D721Med (cell line): ENCODE results near the gene ERC2.

Source experiments
- DNase-seq: peaks from one replicate; pipeline ENCODE4 v3.0.0; 2011; ENCODE audit warnings: low spot score; ENCODE audit not compliant: insufficient read length
- FAIRE-seq: peaks from 2 replicates; lab custom pipeline; 2011; peaks lifted over from hg19 to GRCh38; lab: Jason Lieb, UNC
- TF ChIP-seq, protein P1 (sequence below): IDR thresholded peaks from 2 replicates; pipeline ENCODE4 v1.5.1; 2012; ENCODE audit warnings: mild to moderate bottlenecking, control low read depth; ENCODE audit not compliant: insufficient read depth; ENCODE audit errors: missing control alignments

The ERC2 gene

DNA sequence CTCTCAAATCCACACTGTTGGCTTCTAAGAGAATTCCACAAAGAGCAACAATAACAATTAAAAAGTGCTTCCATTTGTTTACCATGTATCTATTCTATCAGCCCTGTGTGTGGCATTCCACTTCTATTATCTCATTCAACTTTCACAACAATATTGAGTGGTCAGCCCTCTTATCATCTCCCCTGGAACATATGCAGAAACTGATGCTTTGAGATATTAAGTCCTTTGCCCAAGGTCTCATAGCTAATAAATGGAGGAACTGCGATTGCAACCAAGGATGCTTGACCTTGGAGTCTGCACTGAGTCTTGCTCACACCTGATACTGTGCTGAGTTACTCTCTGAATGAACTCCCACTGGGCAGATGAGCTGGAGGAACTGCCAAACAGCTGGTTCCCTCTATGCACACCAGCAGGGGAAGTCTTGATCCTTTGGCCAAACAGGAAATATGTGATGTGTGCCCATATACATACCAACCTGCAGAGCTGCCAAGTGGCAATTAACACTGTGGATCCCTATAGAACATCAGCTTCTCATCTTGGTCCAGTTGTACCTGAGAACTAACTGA lies 836.4 kb downstream of the ERC2 start:
- TF ChIP-seq, protein P1, sequence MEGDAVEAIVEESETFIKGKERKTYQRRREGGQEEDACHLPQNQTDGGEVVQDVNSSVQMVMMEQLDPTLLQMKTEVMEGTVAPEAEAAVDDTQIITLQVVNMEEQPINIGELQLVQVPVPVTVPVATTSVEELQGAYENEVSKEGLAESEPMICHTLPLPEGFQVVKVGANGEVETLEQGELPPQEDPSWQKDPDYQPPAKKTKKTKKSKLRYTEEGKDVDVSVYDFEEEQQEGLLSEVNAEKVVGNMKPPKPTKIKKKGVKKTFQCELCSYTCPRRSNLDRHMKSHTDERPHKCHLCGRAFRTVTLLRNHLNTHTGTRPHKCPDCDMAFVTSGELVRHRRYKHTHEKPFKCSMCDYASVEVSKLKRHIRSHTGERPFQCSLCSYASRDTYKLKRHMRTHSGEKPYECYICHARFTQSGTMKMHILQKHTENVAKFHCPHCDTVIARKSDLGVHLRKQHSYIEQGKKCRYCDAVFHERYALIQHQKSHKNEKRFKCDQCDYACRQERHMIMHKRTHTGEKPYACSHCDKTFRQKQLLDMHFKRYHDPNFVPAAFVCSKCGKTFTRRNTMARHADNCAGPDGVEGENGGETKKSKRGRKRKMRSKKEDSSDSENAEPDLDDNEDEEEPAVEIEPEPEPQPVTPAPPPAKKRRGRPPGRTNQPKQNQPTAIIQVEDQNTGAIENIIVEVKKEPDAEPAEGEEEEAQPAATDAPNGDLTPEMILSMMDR = no peak
- no peak for FAIRE-seq
- no peak for DNase-seq

DNA sequence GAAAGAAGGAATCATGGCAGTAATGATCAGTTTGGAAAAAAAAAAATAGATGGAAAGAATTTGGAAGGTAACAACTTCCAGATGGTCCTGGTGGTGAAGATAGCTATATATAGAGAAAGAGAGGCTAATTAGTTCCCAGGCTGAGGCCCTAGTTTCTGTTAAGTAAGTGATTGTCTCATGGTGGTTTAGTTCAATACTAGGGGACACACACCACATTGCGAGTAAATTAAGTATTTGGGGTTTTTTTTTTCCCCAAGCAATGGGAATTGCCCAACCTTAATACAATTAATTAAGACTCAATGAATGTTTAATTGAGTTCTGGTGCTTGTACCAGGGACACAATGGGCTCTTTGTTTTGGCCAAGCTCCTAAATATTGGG lies 837.4 kb downstream of the ERC2 start:
- TF ChIP-seq, protein P1 = no peak
- FAIRE-seq (no peak), DNase-seq (no peak)

DNA sequence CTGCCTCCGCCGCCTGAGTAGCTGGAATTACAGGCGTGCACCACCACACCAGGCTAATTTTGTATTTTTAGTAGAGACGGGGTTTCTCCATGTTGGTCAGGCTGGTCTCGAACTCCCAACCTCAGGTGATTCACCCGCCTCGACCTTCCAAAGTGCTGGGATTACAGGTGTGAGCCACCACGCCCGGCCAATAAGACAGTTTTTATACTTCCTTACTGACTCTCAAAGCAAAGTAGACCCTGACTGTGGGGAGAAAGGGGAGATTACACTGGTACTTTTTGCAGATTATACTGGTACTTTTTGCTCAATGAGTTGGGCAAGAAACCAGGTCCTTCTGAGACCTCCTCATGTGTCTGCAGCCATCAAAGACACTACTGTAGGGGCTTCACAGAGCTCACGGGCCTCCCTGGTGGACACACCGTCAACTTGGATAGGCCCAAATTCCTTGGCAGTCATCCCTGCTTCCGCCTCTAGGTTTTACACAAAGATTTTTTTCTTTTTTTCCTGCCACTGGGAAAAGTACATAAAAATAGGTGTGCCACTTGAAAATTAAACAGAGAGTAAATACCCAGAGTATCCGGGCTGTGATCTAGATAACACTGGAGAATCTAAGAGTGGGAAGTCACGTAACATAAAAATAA lies 837.9 kb downstream of the ERC2 start:
- DNase-seq = no peak
- no peak for FAIRE-seq
- TF ChIP-seq, protein P1 = no peak

DNA sequence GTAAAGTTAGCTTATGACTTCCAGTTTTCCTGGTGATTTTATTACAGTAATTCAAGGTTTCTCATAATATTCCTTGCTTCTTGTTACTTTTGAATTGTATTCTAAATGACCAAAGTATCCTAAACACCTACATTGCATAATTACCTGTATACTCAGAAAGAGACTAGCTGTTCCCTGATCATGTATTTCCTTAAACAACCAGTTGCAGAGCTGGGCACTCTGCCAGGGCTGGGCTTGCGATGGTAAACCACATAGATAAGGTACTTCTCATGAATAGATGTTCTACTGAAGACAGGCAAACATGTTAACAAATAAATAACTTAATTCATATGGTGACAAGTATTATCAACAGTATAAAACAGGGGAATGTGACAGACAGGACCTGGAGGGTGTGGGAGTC lies 838.8 kb downstream of the ERC2 start:
- FAIRE-seq (no peak), DNase-seq (no peak)
- TF ChIP-seq, protein P1 = no peak

DNA sequence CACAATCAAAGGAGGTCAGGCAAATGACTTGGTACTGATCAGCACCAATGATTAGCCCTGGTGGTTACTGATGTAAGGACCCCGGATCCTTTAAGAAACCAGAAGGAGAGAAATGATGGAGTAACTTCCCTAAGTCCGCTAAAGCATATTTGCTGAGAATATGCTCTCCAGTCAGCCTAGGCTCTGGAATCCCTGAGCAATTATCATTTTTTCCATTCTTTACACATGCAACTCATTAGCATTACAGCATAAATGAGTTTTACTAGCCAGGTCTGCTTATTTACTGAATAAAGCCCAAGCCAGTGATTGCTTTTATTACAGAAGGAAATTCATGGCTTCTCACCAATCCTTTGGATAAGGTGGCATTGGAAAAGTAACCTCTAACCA lies 842.0 kb downstream of the ERC2 start:
- DNase-seq (no peak), FAIRE-seq (no peak)
- TF ChIP-seq, protein P1 = no peak

DNA sequence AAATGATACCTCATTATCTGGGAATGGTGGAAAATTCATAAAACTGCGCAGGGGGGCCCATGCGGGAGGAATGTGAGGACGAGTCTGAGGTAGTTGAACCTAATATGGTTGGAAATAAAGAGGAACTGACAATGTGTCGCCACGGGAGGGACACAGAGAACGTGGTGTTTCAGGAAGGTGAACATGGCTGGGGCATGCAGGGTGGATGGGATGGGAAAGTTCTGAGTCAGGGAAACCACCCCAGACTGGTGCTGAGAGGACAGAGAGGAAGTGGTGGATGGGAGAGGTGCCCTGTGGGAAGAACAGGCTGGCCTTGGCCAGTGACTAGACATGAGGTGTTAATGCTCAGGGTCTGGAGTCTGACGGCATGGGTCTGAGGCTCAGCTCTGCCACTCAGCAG lies 844.0 kb downstream of the ERC2 start:
- TF ChIP-seq, protein P1 = no peak
- DNase-seq (no peak), FAIRE-seq (no peak)

DNA sequence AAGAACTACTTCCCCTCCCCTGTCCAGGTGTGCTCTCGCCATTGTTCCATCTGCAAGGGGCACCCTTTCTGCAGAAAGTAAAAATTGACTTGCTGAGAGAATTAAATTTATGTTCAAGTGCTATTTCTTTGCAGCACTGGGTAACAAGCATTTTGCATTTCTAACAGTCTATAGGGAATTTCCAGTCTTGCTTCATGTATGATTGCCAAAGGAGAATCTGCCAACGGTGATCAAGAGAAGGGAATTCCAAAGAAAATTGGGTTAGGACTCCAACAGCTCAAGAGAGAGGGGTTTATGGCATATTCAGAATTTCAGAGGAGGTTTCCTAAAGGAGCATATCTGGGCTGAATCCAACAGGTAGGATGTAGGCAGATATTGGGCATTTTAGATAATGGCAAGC lies 844.5 kb downstream of the ERC2 start:
- TF ChIP-seq, protein P1 = no peak
- FAIRE-seq = no peak

More for the DNA sequence above, 844.5 kb downstream of the ERC2 start:
- no peak for DNase-seq
